DLD1 (cell line): ENCODE data around the gene CMTM8.

Source experiments
- in situ Hi-C: cut with HindIII; loops from 2 replicates; pipeline ENCODE4 v1.10.0; 2017; ENCODE audit warnings: low sequenced_read_pairs

Gene CMTM8

DNA sequence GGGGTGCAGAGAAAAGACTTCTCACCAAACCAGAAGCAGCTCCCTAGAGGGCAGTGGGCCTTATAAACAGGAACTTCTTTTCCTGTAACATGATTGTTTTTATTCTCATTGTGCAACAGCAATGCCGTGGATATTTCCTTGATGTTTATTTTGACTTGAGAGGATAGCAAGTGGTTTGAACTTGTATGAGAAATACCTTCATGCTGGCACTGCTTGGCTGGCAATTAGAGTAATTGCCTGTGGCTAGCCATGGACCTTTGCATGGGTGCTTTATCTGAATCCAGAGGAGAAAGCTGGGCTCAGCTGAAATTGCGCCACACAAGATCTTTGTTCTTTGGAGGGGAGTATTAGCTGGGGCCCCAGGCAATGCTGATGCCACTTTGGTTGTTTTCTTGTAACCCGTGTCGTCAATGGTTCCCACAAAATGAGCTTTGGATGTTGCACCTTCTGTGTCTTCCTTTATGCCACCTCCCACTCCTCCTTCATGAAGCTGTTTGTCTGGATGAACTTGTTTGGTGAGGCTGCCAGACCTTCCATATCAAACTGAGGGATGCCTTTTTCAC is 37.9 kb downstream of the CMTM8 start:
- in situ Hi-C loops, result no loop called here

DNA sequence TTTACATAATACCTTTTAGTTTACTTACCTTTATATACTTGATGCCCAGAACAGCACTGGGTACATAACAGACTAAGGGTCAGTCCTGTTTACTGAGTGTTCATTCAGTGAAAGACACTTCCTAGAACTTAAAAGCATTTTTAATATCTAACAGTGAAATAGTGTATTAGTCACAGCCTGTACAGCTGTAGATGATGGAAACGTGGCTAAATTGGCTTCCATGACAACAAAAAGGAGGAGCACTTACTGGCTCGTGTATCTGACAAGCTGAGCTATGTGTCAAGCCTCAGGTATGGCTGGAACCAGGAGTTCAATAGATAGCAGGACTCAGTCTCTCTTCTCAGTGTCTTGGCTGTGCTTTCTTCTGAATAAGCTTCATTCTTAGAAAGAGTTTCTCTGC is 40.2 kb downstream of the CMTM8 start:
- in situ Hi-C loops, result no loop called here

DNA sequence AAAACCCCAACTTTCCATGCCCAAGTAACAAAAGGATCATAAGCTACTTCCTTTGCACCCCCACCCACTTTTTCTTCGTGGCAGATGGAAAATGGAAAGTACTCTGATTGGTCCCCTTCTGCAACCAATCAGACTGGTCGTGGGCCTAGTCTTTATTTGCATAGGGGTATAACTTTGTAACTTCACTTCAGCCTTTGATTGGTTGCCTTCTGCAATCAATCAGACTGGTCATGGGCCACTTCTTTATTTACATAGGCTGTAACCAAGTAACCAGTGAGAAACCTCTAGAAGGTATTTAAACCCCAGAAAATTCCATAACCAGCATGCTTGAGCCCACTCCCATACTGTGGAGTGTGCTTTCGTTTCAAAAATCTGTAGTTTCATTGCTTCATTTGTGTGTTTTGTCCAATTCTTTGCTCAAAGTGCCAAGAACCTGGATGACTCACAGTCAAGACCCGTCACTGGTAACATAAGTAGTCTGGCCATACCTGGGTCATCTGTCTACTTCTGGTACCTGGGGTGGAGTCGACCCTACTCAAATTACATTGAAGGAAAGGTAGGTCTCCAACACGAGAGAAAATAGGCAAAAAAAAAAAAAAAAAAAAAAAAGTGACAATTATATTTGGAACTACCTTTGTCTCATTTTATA is 41.9 kb downstream of the CMTM8 start:
- in situ Hi-C loops, result no loop called here

DNA sequence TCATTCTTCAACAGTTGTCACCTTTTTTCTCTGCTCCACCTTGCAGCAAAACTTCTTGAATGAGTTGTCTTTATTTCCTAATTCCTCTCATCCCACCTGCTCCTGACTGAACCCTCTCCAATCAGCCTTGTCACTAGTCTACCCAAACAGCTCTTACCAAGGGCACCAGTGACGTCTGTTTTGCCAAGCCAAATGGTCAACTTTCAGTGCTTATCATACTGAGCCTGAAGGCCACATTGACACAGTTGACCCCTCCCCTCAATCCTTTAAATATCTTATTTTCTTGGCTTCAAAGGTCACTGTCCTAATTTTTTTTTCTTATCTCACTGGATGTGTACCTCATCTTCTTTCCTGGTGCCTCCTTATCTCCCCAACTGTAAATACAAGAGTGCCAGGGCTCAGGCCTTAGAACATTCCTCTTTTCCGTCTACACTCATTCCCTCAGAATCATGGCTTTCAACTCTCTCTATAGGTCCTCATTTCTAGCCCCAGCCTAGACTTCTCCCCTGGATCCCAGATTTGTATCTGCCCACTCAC is 43.2 kb downstream of the CMTM8 start:
- in situ Hi-C loops, result no loop called here

DNA sequence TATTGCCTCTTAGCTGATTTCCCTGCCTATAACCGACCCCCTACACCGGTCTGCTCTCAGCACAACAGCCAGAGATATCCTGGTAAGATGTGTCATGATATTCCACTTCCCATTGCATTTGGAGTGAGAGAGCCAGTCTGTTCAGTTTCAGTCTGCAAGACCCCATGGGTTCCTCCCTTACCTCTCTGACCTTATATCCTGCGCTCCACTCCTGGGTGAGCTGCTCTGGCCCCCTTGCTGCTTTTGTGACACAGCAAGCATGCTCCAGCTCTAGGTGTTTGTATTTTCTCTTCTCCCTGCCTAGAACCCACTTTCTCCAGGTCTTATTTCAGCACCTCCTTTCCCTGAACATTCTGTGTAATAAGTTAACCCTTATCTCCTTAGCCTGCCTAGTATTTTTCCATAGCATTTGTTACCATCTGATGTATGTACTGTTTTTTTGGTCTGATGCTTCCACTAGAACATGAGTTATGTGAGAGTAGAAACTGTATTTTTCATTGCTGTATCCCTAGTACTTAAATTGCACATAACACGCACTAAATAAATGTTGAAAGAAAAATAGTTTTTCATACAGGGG is 44.2 kb downstream of the CMTM8 start:
- in situ Hi-C loops, result no loop called here

DNA sequence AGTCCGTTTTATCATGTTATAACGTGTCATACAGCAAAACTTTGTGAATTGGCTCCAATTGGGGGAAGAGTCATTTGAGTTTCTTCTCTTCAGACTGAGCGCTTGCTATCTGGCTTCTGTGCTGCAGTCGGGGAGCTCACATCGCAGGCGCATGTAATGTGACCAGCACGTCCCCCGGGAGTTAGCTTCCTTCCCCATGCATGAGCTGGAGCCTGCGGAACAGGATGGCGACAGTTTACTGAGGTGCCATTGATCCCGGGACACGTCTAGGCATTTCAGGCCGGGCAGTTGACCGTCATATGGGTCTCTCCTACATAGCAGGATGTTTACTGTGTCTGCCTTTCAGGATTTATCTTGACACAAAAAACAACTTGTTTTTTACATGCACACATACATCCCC is 44.8 kb downstream of the CMTM8 start:
- in situ Hi-C loops, result no loop called here

DNA sequence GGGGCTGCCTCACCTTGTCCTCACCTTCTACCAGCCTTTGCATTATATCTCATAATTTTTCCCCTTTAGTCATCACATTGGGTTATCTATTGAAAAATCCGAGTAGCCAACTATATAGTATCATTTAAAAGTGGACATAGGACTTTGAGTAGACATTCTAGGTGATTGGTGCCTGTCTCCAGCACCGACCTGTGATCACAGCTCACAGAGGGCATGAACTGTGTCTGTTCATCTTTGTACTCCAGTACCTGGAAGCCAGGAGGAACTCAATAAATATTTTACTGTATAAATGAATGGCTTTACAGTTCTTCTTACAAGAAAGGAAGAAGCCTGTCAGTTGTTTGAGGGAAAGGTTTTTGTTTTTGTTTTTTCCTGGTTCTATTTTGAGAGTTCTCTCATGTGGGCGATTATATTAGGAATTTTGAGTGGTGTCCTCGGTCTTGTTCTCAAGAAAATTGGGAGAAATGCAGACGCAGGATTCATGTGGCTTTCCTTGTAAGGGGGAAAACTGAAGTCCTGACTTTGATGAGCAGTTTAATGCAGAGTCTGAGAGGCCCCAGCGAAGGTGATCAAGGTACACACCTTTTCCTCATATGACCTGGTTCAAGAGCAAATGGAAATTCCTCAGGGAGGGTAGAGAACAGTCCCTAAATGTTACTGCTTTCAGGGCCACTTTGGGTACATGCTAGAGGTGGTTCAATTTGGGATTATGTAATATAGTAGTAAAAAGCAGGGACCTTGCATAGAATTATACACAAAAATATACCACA is 46.1 kb downstream of the CMTM8 start:
- in situ Hi-C loops, result no loop called here

DNA sequence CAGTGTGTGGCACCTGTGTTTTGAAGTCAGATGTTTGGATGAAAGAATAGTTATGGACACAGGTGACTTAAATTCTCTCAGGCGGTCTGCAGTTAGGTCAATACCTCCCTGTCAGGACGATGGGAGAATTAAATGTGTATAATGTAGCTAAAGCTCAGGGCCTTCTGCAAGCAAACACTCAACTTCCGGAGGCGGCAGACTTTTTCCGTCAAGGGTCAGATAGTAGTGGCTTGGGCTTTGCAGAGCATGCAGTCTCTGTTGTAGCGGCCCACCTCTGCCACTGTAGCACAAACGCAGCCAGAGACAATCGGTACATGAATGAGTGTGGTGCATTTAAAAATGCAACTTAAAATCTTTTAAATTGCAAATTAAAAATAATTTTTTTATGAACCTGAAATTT is 47.4 kb downstream of the CMTM8 start:
- in situ Hi-C loops, result no loop called here

DNA sequence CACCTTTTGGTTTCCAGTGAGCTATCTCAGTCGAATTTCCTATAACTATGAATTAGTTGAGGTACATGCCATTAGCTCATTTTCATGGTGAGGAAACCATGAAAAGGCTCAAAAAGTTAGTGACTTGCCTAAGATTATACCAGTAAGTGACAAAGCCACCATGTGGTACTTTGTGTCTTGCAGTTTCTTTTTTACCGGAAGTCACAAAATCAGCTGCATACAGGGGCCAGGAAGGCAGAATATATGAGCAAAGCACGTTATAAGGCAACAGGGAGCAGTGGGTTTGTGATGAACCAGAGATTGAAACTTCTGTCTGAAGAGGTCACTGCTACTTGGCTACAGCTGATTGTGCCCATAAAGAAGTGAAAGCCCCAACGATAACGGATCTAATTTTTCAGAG is 50.3 kb downstream of the CMTM8 start:
- in situ Hi-C loops, result no loop called here

DNA sequence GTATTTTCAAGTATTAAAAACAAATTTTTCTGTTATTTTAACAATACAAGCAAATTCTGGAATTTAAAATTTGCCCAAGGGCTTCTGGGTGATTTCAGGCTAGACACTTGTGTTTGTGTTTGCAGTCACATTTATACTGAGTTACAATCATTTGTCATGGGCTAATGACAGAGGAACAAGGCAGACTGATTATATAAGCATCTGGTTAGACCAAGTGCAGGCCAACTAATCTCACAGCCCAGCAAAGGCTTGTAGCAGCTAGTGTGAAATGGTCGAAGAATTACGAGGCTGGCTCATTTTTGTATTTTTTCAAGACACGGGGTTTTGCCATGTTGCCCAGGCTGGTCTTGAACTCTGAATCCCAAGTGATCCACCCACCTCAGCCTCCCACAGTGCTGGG is 52.1 kb downstream of the CMTM8 start:
- in situ Hi-C loops, result no loop called here

DNA sequence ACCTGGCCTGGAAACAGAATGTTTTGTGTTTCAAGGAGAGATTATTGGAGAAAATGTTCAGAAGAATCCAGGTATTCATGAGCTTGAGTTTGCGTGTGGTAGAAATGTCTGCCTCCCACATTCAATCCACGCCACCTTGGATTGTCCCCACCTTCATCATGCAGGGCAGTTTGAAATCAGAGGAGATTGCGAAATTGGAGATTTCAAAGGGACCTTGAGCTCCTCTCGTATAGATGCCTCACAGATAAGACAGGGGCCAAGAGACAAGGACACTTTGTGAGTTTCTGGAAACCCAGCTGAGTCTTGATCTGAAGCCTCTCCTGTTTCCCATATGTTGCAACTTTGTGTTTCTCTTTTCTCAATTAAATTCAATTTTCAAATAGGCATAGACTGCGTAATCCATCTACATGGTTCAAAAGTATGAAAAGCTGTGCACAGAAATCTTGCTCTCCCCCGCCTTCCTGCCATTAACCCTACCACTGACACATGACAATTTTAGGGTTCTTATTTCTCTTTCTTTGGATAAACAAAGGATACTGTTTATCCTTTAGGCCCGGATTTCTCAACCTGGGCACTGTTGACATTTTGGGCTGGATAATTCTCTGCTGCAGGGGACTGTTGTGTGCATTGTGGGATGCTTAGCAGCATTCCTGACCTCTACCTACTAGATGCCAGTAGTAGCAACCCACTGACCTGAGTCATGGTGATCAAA is 53.8 kb downstream of the CMTM8 start:
- in situ Hi-C loops, result no loop called here

DNA sequence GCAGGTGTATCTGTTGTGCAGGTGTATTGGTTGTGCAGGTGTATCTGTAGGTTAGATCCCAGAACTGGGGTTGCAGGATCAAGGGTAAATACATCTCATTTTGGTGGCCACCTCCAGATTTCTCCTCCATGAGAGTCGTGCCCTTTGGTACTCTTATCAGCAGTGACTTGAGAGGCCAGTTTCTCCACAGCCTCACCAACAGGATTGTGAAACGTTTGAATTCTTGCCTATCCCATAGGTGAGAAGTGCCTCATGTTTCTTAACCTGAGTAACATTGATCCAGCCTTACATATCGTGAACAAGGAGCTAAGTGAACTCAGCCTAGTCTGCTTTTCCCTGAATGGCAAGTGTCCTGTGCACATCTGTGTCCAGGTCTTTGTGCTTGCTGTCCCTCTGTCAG is 55.4 kb downstream of the CMTM8 start:
- in situ Hi-C loops, result no loop called here

DNA sequence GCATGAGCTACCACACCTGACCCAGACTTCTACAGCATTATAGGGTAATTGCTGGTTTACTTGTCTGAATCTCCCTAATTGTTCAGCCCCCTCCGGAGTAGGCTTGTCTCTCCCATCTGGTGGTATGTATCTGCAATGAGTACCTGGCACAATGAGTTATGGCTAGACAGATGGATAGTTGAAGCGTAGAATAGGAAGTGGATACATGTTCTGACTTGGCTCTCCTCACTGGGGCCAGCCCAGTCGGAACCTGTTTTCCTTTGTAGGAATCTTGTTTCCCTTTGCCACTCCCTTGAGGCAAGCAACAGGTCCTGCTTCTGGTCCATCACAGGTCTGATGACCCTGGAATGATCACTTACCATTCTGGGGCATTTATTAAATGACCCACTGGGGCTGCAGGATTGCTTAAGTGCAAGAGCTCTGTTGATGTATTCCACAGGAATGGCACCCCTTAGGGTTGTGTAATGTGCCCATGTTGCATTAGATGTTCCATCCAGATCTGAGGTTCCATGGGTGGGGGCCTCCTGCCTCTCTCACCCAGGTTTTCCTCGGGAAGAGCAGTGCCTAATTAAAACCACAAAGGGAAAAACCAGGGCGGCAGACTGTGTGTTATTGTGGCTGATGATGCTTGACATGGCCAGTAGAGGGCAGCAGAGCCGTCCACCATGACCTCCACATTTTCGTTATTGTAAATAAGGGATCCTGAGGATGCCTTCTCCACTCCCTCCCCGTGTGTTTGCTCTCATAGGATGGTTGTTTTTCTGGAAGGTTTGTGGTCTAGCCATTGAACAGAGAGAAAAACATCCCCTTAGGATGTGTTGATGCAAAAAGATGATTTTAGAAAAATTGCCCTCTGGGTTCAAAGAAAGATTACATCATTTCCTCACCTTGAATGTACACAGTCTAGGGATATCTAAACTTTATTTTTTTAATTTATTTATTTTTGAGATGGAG is 58.0 kb downstream of the CMTM8 start:
- in situ Hi-C loops, result no loop called here

DNA sequence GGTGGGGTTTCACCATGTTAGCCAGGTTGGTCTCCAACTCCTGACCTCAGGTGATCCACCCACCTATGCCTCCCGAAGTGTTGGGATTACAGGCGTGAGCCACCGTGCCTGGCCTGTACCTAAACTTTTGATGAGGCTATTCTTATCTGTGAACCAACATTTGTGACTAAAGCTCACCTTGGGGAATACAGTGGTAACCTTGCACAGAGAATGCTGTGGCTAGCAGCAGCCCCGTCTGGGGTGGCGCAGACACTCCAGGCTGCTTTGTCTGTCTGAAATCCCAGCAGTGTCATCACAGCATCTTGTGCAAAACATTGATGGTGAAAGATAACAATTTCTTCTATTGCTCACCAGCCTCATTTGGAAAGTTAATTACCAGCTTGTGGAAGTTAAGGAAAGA is 58.9 kb downstream of the CMTM8 start:
- in situ Hi-C loops, result no loop called here

DNA sequence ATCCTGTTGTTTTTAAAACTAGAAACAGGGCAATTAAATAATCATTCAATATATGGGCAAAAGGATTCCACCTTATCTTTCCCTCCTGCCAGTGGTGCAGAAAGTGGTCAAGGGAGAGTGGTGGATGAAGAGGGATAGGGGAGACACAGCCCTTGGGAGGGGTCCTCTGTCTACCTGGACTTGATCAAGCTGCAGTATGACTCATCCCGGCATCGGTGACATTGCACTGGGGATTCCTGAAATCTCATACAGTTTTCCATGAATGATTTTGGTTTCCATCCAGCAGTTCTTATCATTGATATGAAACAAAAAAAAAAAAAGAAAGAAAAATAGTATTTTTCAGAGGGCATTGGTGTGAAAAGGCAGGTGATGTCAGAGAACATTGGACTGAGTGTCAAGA is 62.9 kb downstream of the CMTM8 start:
- in situ Hi-C loops, result no loop called here

DNA sequence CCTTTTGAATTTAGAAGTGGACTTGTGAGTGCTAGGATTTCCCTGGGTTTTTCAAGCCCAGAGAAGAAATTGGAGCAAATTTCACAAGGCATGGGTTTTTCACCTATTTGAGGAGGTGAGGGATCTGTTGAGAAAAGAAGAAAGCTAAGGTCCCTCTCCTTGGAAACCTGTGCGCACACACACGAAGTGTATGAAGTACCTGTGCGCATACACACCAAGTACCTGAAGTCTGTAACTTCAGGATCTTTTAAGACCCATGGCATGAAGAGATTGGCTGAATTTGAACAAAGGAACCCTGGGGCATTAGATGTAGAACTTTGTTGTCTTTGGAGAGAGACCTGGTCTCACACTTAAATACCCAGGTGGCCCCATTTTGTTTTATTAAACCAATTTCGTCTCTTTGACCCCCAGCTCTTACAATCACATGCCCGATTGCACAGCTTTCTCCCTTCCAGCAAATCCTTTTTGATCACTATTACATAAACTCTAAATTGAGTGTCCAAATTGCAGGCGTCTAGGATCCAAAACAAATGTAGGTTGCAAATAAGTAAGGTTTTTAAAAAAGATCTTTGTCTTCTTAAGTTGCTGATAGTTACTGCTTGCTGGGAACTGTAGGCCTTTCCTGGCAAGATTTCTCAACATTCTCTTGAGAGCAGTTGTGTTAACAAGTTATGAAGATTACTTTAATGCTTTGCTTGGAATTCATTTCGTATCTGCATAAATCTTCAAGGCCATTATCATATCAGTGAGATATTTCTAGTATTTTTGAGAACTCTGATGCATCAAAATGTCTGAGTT is 64.3 kb downstream of the CMTM8 start:
- in situ Hi-C loops, result no loop called here

DNA sequence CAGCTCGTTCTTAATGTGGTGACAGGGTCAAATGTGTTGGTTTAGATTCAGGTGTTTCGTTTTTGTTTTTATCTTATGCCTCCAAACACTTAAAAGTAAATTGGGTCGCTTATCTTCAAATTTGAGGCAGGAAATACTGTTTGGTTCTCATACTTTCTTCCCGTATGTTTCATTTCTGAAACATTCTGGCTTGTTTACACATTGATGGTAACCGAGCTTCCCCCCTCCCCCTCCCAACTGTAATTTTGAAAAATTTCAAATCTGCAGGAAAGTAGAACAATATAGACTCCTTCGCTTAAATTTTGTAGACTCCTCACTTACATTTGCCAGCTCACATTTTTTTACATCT is 64.9 kb downstream of the CMTM8 start:
- in situ Hi-C loops, result no loop called here

DNA sequence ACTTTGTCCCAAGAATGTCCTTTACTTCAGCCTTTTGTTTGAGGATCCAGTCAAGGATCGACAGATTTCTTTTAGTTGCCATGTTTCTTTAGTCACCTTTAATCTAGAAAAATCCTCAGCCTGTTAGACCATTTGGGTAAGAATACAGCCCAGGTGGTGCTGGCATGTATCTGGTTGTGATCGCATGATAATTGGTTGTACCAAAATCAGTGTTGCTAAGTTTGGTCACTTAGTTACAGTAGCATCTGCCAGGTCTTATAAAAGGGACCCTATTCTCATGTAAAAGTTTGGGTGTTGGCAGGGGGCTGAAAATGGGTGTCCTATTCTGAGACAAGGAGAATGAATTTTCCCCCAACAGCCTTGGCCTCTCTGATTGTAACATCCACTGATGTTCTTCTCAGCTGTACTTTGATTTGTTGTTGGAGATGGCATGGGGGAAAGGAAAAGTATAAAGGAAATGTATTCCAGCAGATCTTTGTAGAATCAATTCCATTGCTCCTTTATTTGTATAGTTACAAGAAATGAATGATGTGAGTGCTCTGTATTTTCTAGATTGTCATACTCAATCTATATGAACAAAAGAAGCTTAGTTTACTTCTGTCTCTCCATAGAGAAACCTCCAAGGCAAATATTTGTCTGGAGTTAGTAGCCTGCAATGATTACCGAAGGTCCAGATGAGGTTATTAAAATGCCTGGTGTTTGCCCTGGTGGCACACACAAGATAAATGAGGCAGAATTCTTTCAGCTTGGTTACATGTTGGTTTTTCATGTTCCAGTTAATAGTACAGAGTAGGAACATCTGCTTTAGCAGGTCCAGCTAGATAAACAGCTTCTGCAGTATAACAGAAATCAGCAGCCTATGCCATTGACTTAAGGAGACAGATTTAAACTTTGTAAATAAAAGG is 65.7 kb downstream of the CMTM8 start:
- in situ Hi-C loops, result no loop called here
